K562 (cell line): ENCODE measurements around the gene PARK7. TPM values are rescaled to one million over a fixed set of nuclear protein-coding genes. Genes with fewer than 3 reads are reported as not detected.

Experiments
- EP400 ChIP-seq: fragments of 450-650 bp; IDR thresholded peaks from 2 replicates; pipeline ENCODE4 v1.6.1; 2017; ENCODE audit warnings: antibody characterized with exemption, mild to moderate bottlenecking, moderate library complexity
- ETV6 ChIP-seq, 3 experiments: fragments of 150-350 bp in 1 of 3; sonication (generic) in 1 of 3; formaldehyde crosslinking in 1 of 3; IDR thresholded peaks; 2 replicates each; pipeline versions ENCODE4 v1.6.1 to v1.8.0; 2014 to 2022; ENCODE audit warnings: borderline replicate concordance in 2 of 3, low read depth in 2 of 3, antibody characterized with exemption in 1 of 3, low read length in 1 of 3, mild to moderate bottlenecking in 1 of 3, missing genetic modification reagents in 1 of 3
- GTF2E2 ChIP-seq: fragments of 200-800 bp; sonication (Bioruptor generic); IDR thresholded peaks from 2 replicates; pipeline ENCODE4 v1.6.1; 2016; ENCODE audit warnings: missing genetic modification characterization, missing compliant biosample characterization
- HDAC8 ChIP-seq: fragments of 450-650 bp; IDR thresholded peaks from 2 replicates; pipeline ENCODE4 v1.6.1; 2016; ENCODE audit warnings: mild to moderate bottlenecking, missing genetic modification characterization, moderate library complexity, missing compliant biosample characterization
- HMG20B ChIP-seq: fragments of 250-450 bp; sonication (Bioruptor Pico); IDR thresholded peaks from 2 replicates; pipeline ENCODE4 v1.5.0; 2021; ENCODE audit warnings: mild to moderate bottlenecking
- JUN ChIP-seq, 2 experiments: sonication (generic) in 1 of 2; formaldehyde crosslinking in 1 of 2; IDR thresholded peaks; 2 replicates each; pipeline versions ENCODE4 v1.6.1 to v1.8.0; 2012 to 2022; ENCODE audit warnings: borderline replicate concordance in 2 of 2, mild to moderate bottlenecking in 2 of 2, improper control_type of control experiment in 1 of 2, low read depth in 1 of 2, low read length in 1 of 2, missing genetic modification reagents in 1 of 2
- LEF1 ChIP-seq: fragments of 450-650 bp; IDR thresholded peaks from 2 replicates; pipeline ENCODE4 v1.6.1; 2016; ENCODE audit warnings: mild to moderate bottlenecking
- RERE ChIP-seq: sonication (generic); formaldehyde crosslinking; IDR thresholded peaks from 2 replicates; pipeline ENCODE4 v1.8.0; 2023; ENCODE audit warnings: missing genetic modification reagents, mild to moderate bottlenecking, borderline replicate concordance
- SMARCB1 ChIP-seq: IDR thresholded peaks from 2 replicates; pipeline ENCODE4 v1.6.1; 2011; ENCODE audit warnings: improper control_type of control experiment, low read depth; ENCODE audit not compliant: insufficient read length
- ZC3H11A ChIP-seq: IDR thresholded peaks from 2 replicates; pipeline ENCODE4 v1.6.1; 2012; ENCODE audit warnings: low read depth, low read length, improper control_type of control experiment
- ZNF23 ChIP-seq: fragments of 250-450 bp; sonication (Bioruptor Pico); IDR thresholded peaks from 2 replicates; pipeline ENCODE4 v1.4.0; 2020; ENCODE audit warnings: mild to moderate bottlenecking
- polyA plus RNA-seq, 8 experiments: library from polyadenylated mRNA; depleted of rRNA in 4 of 8; stranded (reverse) in 5 of 8; unstranded in 3 of 8; fragments of >200 nt; fragmentation: Nextera tagmentation in 2 of 8; fragmentation: Illumina TruSeq in 1 of 8; extraction: Ambion mirVana in 2 of 8; extraction: Trizol in 1 of 8; gene quantifications; 2 replicates each; pipeline versions ENCODE4 v1.2.1 to v1.2.3, GENCODE V29; 2011 to 2014; ENCODE audit warnings: inconsistent platforms in 1 of 8, missing spikeins in 1 of 8
- total RNA-seq, 7 experiments: library from RNA; depleted of rRNA in 6 of 7; stranded (reverse); fragments of >200 nt in 6 of 7; fragmentation: Illumina TruSeq in 2 of 7; extraction: Trizol in 2 of 7; gene quantifications; 2 replicates each; pipeline versions ENCODE4 v1.2.1 to v1.2.3, GENCODE V29; 2011 to 2021; ENCODE audit warnings: low replicate concordance in 1 of 7
- TF ChIP-seq, protein P1 (sequence below): sonication (generic); formaldehyde crosslinking; IDR thresholded peaks from 2 replicates; pipeline ENCODE4 v1.4.0; 2020; ENCODE audit warnings: mild to moderate bottlenecking, missing genetic modification reagents
- TF ChIP-seq, protein P2 (sequence below): IDR thresholded peaks from 3 replicates; pipeline ENCODE4 v1.6.1; 2011; ENCODE audit warnings: borderline replicate concordance, mild to moderate bottlenecking, moderate library complexity; ENCODE audit not compliant: insufficient read length; ENCODE audit errors: extremely low read depth

The PARK7 gene
- total and polyA plus RNA-seq, 9 of the 15 experiments (the other 6 are each of a cell fraction or from before 2014, with no cell fraction given) = 374 to 1,298 (median 484) TPM

GRCh38 chr1:8026153-8026975, 64.9 kb downstream of the PARK7 start, which contains the start of gene ERRFI1 (continued):
- TF ChIP-seq JUN (IDR thresholded peaks at IDR 0.05; ENCODE audit: borderline replicate concordance, low read depth, low read length) (no peak), JUN (CRISPR knock-in tag; IDR thresholded peaks at IDR 0.05; ENCODE audit: borderline replicate concordance) (peak; percentile 89), EP400 (no peak), GTF2E2 (tag) (no peak), HMG20B (CRISPR knock-in tag) (no peak), RERE (CRISPR knock-in tag) (no peak), ZC3H11A (no peak), SMARCB1 (no peak), HDAC8 (tag) (no peak; the same call in 1 of the 2 replicates), ETV6 (IDR thresholded peaks at IDR 0.05; ENCODE audit: borderline replicate concordance in 1 of 2, low read depth in 2 of 2, low read length in 1 of 2) (no peak), ETV6 (CRISPR knock-in tag; IDR thresholded peaks at IDR 0.05; ENCODE audit: borderline replicate concordance) (peak; percentile 81; the same call in 1 of the 2 replicates), LEF1 (no peak), ZNF23 (CRISPR knock-in tag) (no peak)
- TF ChIP-seq, protein P1, sequence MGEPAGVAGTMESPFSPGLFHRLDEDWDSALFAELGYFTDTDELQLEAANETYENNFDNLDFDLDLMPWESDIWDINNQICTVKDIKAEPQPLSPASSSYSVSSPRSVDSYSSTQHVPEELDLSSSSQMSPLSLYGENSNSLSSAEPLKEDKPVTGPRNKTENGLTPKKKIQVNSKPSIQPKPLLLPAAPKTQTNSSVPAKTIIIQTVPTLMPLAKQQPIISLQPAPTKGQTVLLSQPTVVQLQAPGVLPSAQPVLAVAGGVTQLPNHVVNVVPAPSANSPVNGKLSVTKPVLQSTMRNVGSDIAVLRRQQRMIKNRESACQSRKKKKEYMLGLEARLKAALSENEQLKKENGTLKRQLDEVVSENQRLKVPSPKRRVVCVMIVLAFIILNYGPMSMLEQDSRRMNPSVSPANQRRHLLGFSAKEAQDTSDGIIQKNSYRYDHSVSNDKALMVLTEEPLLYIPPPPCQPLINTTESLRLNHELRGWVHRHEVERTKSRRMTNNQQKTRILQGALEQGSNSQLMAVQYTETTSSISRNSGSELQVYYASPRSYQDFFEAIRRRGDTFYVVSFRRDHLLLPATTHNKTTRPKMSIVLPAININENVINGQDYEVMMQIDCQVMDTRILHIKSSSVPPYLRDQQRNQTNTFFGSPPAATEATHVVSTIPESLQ (CRISPR knock-in tag) = peak; percentile 99
- TF ChIP-seq, protein P2, sequence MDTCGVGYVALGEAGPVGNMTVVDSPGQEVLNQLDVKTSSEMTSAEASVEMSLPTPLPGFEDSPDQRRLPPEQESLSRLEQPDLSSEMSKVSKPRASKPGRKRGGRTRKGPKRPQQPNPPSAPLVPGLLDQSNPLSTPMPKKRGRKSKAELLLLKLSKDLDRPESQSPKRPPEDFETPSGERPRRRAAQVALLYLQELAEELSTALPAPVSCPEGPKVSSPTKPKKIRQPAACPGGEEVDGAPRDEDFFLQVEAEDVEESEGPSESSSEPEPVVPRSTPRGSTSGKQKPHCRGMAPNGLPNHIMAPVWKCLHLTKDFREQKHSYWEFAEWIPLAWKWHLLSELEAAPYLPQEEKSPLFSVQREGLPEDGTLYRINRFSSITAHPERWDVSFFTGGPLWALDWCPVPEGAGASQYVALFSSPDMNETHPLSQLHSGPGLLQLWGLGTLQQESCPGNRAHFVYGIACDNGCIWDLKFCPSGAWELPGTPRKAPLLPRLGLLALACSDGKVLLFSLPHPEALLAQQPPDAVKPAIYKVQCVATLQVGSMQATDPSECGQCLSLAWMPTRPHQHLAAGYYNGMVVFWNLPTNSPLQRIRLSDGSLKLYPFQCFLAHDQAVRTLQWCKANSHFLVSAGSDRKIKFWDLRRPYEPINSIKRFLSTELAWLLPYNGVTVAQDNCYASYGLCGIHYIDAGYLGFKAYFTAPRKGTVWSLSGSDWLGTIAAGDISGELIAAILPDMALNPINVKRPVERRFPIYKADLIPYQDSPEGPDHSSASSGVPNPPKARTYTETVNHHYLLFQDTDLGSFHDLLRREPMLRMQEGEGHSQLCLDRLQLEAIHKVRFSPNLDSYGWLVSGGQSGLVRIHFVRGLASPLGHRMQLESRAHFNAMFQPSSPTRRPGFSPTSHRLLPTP = no peak
